ENCODE measurements around the gene GBP1. TPM values are rescaled to one million over a fixed set of nuclear protein-coding genes. Genes with fewer than 3 reads are reported as not detected.
"Not testable (repeated sequence)": the region's sequence is repeated elsewhere in the genome, so short reads cannot be mapped to it uniquely, and the experiment has no call there.

The GBP1 gene
- total and polyA plus RNA-seq, 2 donors (not counting 3 experiments of a cell fraction or from before 2014, with no cell fraction given) = 11.6 to 28.0 TPM

- BruUV-seq (replicated peaks) = no TSS peak
- Histone ChIP-seq H3K4me1 (ENCODE audit: control insufficient read depth, extremely low read depth, insufficient read depth, low read length) (no peaks in the 10 kb centered on the region), H3K9ac (replicated peaks; ENCODE audit: extremely low read depth, insufficient read depth, low read length) (no peak overlapping the region), H3K79me2 (ENCODE audit: control insufficient read depth, insufficient read depth, low read length) (no peaks in the 10 kb centered on the region), H2AFZ (ENCODE audit: low read depth, low read length) (no peak overlapping the region), H3K27me3 (ENCODE audit: control insufficient read depth in 2 of 2, insufficient read depth in 2 of 2, low read length in 2 of 2) (peaks cover 0 to 3% of the 10 kb centered on the region in 2 experiments), H3K9me1 (replicated peaks; ENCODE audit: control insufficient read depth, extremely low read depth, insufficient read depth, low read length) (no peaks in the 10 kb centered on the region), H4K20me1 (replicated peaks; ENCODE audit: control insufficient read depth, extremely low read depth, insufficient read depth, low read length) (no peaks in the 10 kb centered on the region), H3K4me3 (replicated peaks in 1 of 3; ENCODE audit: insufficient read depth in 1 of 3, low read depth in 1 of 3, low read length in 3 of 3) (no peak overlapping the region), H3K4me2 (ENCODE audit: insufficient read depth, low read length) (no peak overlapping the region), H3K9me3 (replicated peaks; ENCODE audit: control insufficient read depth, insufficient read depth, low read length) (no peaks in the 10 kb centered on the region), H3K27ac (ENCODE audit: insufficient read depth, low read depth, low read length) (no peak overlapping the region), H3K36me3 (ENCODE audit: control insufficient read depth in 2 of 2, extremely low read depth in 1 of 2, insufficient read depth in 2 of 2, low read length in 2 of 2) (no peaks in the 10 kb centered on the region)
- ChIA-PET POLR2A (no interaction called here), CTCF (interaction anchor here (0.9 to 1.7 kb wide), 7 partner anchors 10 to 97 kb away, joined by 3 to 9 read pairs (median 4); partner anchors contain the start of gene GBP1)
- dilution Hi-C loops (cut with MboI; ENCODE audit: extremely low pct_ligation_motif_present, low sequenced_read_pairs) (no loop called here), intact Hi-C loops (cut with micrococcal nuclease) (no loop called here)
- FAIRE-seq = peak; percentile 72
- TF ChIP-seq GATA2 (IDR thresholded peaks at IDR 0.05; ENCODE audit: insufficient read depth, insufficient read length, low read depth, low read length) = no peak
- TF ChIP-seq FOS (IDR thresholded peaks at IDR 0.05; ENCODE audit: borderline replicate concordance, insufficient read depth, low read length) = no peak
- TF ChIP-seq CTCF (IDR thresholded peaks at IDR 0.05; ENCODE audit: extremely low read depth in 1 of 2, insufficient read depth in 1 of 2, low read depth in 1 of 2, low read length in 2 of 2) = no peak
- TF ChIP-seq POLR2AphosphoS5 (IDR thresholded peaks at IDR 0.05; ENCODE audit: insufficient read depth, low read depth, low read length) = no peak
- TF ChIP-seq MYC (IDR thresholded peaks at IDR 0.05; ENCODE audit: low read depth, low read length) = no peak
- no peak for TF ChIP-seq POLR2A (IDR thresholded peaks at IDR 0.05; ENCODE audit: low read depth, low read length)
- no peak for TF ChIP-seq JUN (IDR thresholded peaks at IDR 0.05; ENCODE audit: borderline replicate concordance, insufficient read depth, insufficient read length, low read depth)
- TF ChIP-seq EZH2 (IDR thresholded peaks at IDR 0.05; ENCODE audit: borderline replicate concordance, low read depth, low read length, severe bottlenecking) = no peak
- no peak for TF ChIP-seq MAX (IDR thresholded peaks at IDR 0.05; ENCODE audit: insufficient read depth, insufficient read length)
- DNase-seq (ENCODE audit: low read depth, low spot score) = peak; percentile 61
Observed at GRCh38 chr1:89081005-89081404, 16.0 kb upstream of the GBP1 start.

GRCh38 chr1:89080068-89080467, 15.1 kb upstream of the GBP1 start:
- H3K4me1 ChIP-seq (ENCODE audit: control insufficient read depth, extremely low read depth, insufficient read depth, low read length); H4K20me1 ChIP-seq (replicated peaks; ENCODE audit: control insufficient read depth, extremely low read depth, insufficient read depth, low read length); H3K4me3 ChIP-seq (replicated peaks in 1 of 3; ENCODE audit: insufficient read depth in 1 of 3, low read depth in 1 of 3, low read length in 3 of 3); H3K27me3 ChIP-seq (ENCODE audit: control insufficient read depth in 2 of 2, insufficient read depth in 2 of 2, low read length in 2 of 2); H3K4me2 ChIP-seq (ENCODE audit: insufficient read depth, low read length); H3K79me2 ChIP-seq (ENCODE audit: control insufficient read depth, insufficient read depth, low read length); H3K9me3 ChIP-seq (replicated peaks; ENCODE audit: control insufficient read depth, insufficient read depth, low read length); dilution Hi-C loops (cut with MboI; ENCODE audit: extremely low pct_ligation_motif_present, low sequenced_read_pairs); BruUV-seq (replicated peaks); FAIRE-seq; H3K9ac ChIP-seq (replicated peaks; ENCODE audit: extremely low read depth, insufficient read depth, low read length); H2AFZ ChIP-seq (ENCODE audit: low read depth, low read length); DNase-seq (ENCODE audit: low read depth, low spot score); CTCF ChIA-PET; POLR2A ChIA-PET; H3K27ac ChIP-seq (ENCODE audit: insufficient read depth, low read depth, low read length); H3K9me1 ChIP-seq (replicated peaks; ENCODE audit: control insufficient read depth, extremely low read depth, insufficient read depth, low read length); H3K36me3 ChIP-seq (ENCODE audit: control insufficient read depth in 2 of 2, extremely low read depth in 1 of 2, insufficient read depth in 2 of 2, low read length in 2 of 2); intact Hi-C loops (cut with micrococcal nuclease): not testable (repeated sequence)

- H3K36me3 ChIP-seq (ENCODE audit: control insufficient read depth in 2 of 2, extremely low read depth in 1 of 2, insufficient read depth in 2 of 2, low read length in 2 of 2); H3K27me3 ChIP-seq (ENCODE audit: control insufficient read depth in 2 of 2, insufficient read depth in 2 of 2, low read length in 2 of 2); H3K4me3 ChIP-seq (replicated peaks in 1 of 3; ENCODE audit: insufficient read depth in 1 of 3, low read depth in 1 of 3, low read length in 3 of 3); H3K27ac ChIP-seq (ENCODE audit: insufficient read depth, low read depth, low read length); DNase-seq (ENCODE audit: low read depth, low spot score); H3K4me2 ChIP-seq (ENCODE audit: insufficient read depth, low read length); intact Hi-C loops (cut with micrococcal nuclease); BruUV-seq (replicated peaks); H4K20me1 ChIP-seq (replicated peaks; ENCODE audit: control insufficient read depth, extremely low read depth, insufficient read depth, low read length); POLR2A ChIA-PET; H3K4me1 ChIP-seq (ENCODE audit: control insufficient read depth, extremely low read depth, insufficient read depth, low read length); H3K9me3 ChIP-seq (replicated peaks; ENCODE audit: control insufficient read depth, insufficient read depth, low read length); FAIRE-seq; H3K9ac ChIP-seq (replicated peaks; ENCODE audit: extremely low read depth, insufficient read depth, low read length); dilution Hi-C loops (cut with MboI; ENCODE audit: extremely low pct_ligation_motif_present, low sequenced_read_pairs); H3K9me1 ChIP-seq (replicated peaks; ENCODE audit: control insufficient read depth, extremely low read depth, insufficient read depth, low read length); H2AFZ ChIP-seq (ENCODE audit: low read depth, low read length); H3K79me2 ChIP-seq (ENCODE audit: control insufficient read depth, insufficient read depth, low read length): not testable (repeated sequence)
- CTCF ChIA-PET = interaction anchor here (5.8 kb wide), 1 partner anchor 13 kb away, joined by 33 read pairs; no protein-coding TSS in a partner anchor
Observed at GRCh38 chr1:89072466-89073065, 7.6 kb upstream of the GBP1 start.

Data from endothelial cell of umbilical vein (primary cell).